Glutamatergic neuron (in vitro differentiated cells): Measurements from ENCODE around the gene ZFR2. TPM values are rescaled to one million over a fixed set of nuclear protein-coding genes. Genes with fewer than 3 reads are reported as not detected.

Source experiments
- DNase-seq: peaks from one replicate; pipeline ENCODE4 v3.0.0; 2022
- H3K27ac Mint-ChIP-seq: one replicate; pipeline ENCODE4 v1.8.0; 2020; ENCODE audit warnings: mild to moderate bottlenecking, mixed read lengths, inconsistent platforms; ENCODE audit not compliant: unreplicated experiment
- H3K27me3 Mint-ChIP-seq: one replicate; pipeline ENCODE4 v1.8.0; 2020; ENCODE audit warnings: mild to moderate bottlenecking, moderate library complexity, mixed read lengths, inconsistent platforms; ENCODE audit not compliant: unreplicated experiment
- H3K36me3 Mint-ChIP-seq: one replicate; pipeline ENCODE4 v1.8.0; 2020; ENCODE audit warnings: mild to moderate bottlenecking, mixed read lengths, inconsistent platforms; ENCODE audit not compliant: unreplicated experiment
- H3K4me1 Mint-ChIP-seq: one replicate; pipeline ENCODE4 v1.8.0; 2020; ENCODE audit warnings: mild to moderate bottlenecking, low read depth, mixed read lengths, inconsistent platforms; ENCODE audit not compliant: unreplicated experiment
- H3K4me3 Mint-ChIP-seq: one replicate; pipeline ENCODE4 v1.8.0; 2020; ENCODE audit warnings: mild to moderate bottlenecking, mixed read lengths, inconsistent platforms; ENCODE audit not compliant: unreplicated experiment
- H3K9me3 Mint-ChIP-seq: one replicate; pipeline ENCODE4 v1.8.0; 2020; ENCODE audit warnings: mild to moderate bottlenecking, moderate library complexity, mixed read lengths, inconsistent platforms; ENCODE audit not compliant: unreplicated experiment
- total RNA-seq: library from RNA; stranded (reverse); fragmentation: NEBNext Ultra II Directional; extraction: Animal tissue kit (Norgen Biotek cat#: 25700); gene quantifications from one replicate; pipeline ENCODE4 v1.2.1, GENCODE V29; 2021; ENCODE audit not compliant: unreplicated experiment
- TF ChIP-seq, protein P1 (sequence below): fragments of 200-600 bp; sonication (generic); IDR thresholded peaks from one replicate; pipeline ENCODE4 v1.5.0; 2021; ENCODE audit not compliant: partially characterized antibody, unreplicated experiment

Gene ZFR2
- total RNA-seq, 1 donor from 2014 or later = 8.9 TPM

DNA sequence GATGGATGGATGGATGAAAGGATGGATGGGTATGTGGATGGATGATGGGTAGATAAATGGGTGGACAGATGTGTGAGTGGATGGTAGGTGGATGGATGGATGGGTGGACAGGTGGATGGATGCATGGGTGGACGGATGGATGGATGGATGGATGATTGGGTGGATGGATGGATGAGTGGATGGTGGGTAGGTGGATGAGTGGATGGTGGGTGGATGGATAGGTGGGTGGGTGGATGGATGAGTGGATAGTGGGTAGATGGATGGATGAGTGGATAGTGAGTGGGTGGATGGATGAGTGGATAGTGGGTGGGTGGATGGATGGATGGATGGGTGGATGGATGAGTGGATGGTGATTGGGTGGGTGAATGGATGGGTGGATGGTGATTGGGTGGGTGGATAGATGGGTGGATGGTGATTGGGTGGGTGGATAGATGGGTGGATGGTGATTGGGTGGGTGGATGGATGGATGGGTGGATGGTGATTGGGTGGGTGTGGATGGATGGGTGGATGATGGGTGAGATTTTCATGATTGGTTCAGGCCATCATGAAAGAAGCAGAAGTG is 92.3 kb downstream of the ZFR2 start:
- TF ChIP-seq, protein P1, sequence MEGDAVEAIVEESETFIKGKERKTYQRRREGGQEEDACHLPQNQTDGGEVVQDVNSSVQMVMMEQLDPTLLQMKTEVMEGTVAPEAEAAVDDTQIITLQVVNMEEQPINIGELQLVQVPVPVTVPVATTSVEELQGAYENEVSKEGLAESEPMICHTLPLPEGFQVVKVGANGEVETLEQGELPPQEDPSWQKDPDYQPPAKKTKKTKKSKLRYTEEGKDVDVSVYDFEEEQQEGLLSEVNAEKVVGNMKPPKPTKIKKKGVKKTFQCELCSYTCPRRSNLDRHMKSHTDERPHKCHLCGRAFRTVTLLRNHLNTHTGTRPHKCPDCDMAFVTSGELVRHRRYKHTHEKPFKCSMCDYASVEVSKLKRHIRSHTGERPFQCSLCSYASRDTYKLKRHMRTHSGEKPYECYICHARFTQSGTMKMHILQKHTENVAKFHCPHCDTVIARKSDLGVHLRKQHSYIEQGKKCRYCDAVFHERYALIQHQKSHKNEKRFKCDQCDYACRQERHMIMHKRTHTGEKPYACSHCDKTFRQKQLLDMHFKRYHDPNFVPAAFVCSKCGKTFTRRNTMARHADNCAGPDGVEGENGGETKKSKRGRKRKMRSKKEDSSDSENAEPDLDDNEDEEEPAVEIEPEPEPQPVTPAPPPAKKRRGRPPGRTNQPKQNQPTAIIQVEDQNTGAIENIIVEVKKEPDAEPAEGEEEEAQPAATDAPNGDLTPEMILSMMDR = no peak
- H3K4me1 Mint-ChIP-seq = no peaks in the 10 kb centered on the region
- DNase-seq = no peak
- H3K27me3 Mint-ChIP-seq = peaks cover 12% of the 10 kb centered on the region
- peaks cover 10% of the 10 kb centered on the region for H3K9me3 Mint-ChIP-seq
- peaks cover 4% of the 10 kb centered on the region for H3K36me3 Mint-ChIP-seq
- H3K27ac Mint-ChIP-seq = no peak overlapping the region
- no peak overlapping the region for H3K4me3 Mint-ChIP-seq

DNA sequence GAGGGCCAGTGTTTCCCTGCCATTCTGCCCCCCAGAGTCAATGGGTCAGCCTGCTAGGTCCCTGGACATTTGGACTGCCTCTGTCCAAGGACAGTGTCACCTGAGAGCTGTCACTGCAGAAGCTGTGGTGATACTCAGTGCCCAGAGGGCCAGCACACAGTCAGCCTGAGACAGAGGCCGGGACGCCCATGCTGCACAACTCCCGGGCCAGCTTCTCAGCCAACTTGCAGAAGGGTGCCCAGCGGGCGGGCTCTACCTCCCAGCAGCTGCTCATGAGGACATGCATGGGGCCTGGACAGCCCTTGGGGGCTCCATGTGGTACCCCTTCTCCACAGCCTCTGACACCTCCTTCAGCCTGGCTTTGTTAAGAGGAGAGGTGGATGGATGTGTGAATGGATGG is 93.0 kb downstream of the ZFR2 start:
- H3K4me3 Mint-ChIP-seq = no peak overlapping the region
- no peaks in the 10 kb centered on the region for H3K36me3 Mint-ChIP-seq
- peaks cover 12% of the 10 kb centered on the region for H3K27me3 Mint-ChIP-seq
- no peak overlapping the region for H3K27ac Mint-ChIP-seq
- TF ChIP-seq, protein P1 = no peak
- peaks cover 5% of the 10 kb centered on the region for H3K9me3 Mint-ChIP-seq
- DNase-seq = no peak
- no peaks in the 10 kb centered on the region for H3K4me1 Mint-ChIP-seq

DNA sequence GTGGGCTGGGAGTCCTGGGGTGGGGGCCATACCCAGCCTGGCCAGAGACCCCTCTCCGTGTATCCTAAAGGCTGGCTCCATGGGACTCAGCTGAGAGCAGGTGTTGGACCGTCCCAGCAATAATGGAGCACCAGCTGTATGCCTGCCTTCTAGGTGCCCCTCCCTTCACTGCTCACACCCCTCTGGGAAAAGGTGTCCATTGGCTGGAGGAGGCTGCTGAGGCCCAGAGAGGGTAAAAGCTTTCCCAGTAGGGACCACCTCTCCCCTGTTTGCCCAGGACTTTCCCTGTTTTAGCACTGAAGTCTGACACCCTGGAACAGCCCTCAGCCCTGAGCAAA is 93.5 kb downstream of the ZFR2 start:
- Mint-ChIP-seq H3K4me1 (no peaks in the 10 kb centered on the region), H3K36me3 (no peaks in the 10 kb centered on the region), H3K9me3 (peaks cover 4% of the 10 kb centered on the region), H3K27me3 (peaks cover 10% of the 10 kb centered on the region), H3K27ac (no peak overlapping the region), H3K4me3 (no peak overlapping the region)
- no peak for DNase-seq
- TF ChIP-seq, protein P1 = no peak

DNA sequence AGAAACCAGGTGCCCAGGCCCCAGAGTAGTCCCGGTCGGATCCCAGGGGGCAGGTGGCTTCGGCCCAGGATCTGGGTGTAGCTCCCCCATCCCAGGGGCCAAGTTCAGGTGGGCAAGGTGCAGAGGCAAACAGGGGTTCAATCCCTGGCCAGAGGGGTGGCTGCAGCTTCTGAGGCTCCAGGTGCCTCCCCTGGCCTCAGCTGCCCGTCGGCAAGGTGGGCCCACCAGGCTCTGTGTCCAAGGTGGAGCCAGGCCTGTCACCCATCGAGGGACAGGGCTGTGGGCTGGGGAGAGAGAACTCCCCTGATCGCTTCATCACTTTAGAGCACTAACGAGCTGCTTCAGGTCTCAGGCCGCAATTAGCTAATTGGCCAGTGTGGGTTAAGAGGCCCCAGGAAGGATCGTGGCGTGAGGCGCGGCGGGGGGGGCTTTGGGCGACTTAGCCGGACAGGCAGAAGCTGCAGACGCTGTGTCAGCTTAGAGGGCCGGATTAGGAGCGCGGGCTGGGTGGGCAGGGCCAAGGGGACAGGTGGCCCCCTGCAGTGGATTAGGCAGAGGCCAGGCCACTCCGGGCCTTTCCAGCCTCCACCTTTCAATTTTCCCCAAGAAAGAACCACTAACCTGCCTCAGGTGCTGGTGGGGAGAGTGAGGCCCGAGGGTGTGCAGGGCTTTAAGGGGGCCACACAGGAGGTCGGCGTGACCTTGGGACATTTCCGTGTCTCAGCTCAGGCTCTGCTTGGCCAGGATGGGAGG is 94.0 kb downstream of the ZFR2 start:
- Mint-ChIP-seq H3K4me1 (no peaks in the 10 kb centered on the region), H3K9me3 (peaks cover 4% of the 10 kb centered on the region), H3K36me3 (no peaks in the 10 kb centered on the region), H3K4me3 (no peak overlapping the region), H3K27ac (peak overlapping the region; percentile 48), H3K27me3 (peaks cover 10% of the 10 kb centered on the region)
- peak; percentile 47 for DNase-seq
- TF ChIP-seq, protein P1 = no peak

DNA sequence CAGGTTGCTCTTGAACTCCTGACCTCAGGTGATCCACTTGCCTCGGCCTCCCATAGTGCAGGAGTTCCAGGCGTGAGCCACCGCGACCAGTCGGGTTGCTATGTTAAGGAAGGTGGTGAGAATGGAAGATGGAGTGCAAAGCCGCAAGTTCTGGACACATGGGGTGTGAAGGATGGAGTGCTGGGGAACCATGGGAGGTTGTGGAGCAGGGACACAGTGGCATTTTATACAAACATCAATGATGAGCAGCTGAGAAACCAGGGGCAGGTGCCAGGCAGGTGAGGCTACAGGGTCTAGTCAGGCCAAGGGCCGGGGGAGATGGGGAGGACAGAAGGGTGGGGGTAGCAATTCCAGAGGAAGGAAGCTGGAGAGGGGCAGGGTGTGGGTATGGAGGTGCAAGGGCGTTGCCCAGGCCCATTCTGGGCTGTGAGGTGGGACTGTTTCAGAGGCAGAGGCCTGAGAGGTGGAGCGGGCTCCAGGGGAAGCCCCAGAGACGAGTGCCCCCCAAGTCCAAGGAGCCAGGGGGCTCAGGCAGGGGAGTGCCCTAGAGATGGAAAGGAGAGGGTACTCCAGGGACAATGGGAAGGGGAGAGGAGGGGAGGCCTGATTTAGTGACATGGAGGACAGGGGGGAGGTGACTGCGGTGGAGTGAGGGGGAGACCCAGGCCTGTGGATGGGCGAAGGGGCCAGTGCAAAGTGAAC is 94.9 kb downstream of the ZFR2 start:
- H3K27ac Mint-ChIP-seq = no peak overlapping the region

More for the DNA sequence above, 94.9 kb downstream of the ZFR2 start:
- Mint-ChIP-seq H3K27me3 (peaks cover 10% of the 10 kb centered on the region), H3K4me3 (no peak overlapping the region), H3K36me3 (no peaks in the 10 kb centered on the region), H3K4me1 (no peaks in the 10 kb centered on the region), H3K9me3 (peaks cover 4% of the 10 kb centered on the region)
- TF ChIP-seq, protein P1 = no peak
- no peak for DNase-seq
